HG03469 (cell line): ENCODE data around the gene CARHSP1.
A peak's percentile ranks its signal among the peaks of the same experiment; 100 is the strongest.
"Not testable (repeated sequence)": the region's sequence is repeated elsewhere in the genome, so short reads cannot be mapped to it uniquely, and the experiment has no call there.

ENCODE experiments used
- ATAC-seq: cut with Tn5 transposase; IDR thresholded peaks from one replicate; pipeline ENCODE4 v1.9.1; 2021; ENCODE audit warnings: mild to moderate bottlenecking, moderate library complexity, moderate number of reproducible peaks; ENCODE audit not compliant: unreplicated experiment

Gene CARHSP1

DNA sequence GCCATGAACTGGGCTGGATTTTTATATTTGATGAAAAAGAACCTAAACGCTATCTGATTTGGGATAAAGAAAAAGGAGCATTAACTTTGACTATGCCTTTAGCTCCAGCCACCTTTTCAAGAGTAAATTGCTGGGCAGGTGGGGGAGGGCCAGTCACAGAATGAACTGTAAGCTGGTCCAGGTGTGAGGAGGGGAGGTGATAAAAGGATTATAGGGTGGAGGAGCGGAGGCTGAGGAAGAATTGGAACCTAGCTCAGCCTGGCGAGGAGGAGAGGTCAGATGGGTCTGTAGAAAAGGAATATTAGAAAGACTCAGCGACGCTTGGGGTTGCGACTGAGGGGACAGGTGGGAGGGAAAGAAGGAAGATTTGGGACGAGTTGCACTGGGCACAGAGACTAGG, 32.0 kb downstream of the CARHSP1 start:
- ATAC-seq, result not testable (repeated sequence)

DNA sequence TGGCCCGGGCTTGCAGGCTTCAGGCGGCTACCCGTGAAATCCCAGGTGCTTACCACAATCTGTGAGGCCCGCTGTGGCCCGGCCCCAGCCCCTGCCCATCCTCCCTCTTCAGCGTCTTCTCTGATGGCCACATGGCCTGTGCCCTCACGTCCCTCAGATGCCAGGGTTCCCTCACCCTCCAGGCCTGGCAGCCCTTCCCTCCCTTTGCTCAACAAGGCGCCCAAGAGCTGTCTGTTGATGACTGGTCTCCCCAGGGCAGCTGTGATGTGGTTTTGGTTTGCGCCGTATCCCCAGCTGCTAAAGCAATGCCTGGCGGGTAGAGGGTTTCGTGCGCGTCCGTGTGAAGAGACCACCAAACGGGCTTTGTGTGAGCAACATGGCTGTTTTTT, 36.1 kb downstream of the CARHSP1 start:
- no peak for ATAC-seq

- no peak for ATAC-seq
Measured at GRCh38 chr16:8831871-8832716, 36.7 kb downstream of the CARHSP1 start.

DNA sequence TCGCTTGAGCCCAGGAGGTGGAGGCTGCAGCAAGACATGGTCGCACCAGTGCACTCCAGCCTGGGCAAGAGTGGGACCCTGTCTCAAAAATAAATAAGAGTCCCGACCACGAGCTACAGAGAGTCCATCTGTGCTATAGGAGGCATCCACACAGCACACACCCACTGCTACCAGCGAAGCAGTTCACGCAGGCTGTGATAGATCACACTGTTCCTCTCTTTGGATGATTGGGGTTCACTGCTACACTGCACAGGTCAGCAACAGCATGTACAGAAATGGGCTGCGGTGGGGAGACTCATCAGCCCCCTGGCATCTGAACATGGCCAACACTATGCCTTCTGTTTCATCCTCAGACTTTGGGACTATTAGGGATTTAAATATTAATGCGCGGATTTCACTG, 37.4 kb downstream of the CARHSP1 start:
- ATAC-seq, result no peak

DNA sequence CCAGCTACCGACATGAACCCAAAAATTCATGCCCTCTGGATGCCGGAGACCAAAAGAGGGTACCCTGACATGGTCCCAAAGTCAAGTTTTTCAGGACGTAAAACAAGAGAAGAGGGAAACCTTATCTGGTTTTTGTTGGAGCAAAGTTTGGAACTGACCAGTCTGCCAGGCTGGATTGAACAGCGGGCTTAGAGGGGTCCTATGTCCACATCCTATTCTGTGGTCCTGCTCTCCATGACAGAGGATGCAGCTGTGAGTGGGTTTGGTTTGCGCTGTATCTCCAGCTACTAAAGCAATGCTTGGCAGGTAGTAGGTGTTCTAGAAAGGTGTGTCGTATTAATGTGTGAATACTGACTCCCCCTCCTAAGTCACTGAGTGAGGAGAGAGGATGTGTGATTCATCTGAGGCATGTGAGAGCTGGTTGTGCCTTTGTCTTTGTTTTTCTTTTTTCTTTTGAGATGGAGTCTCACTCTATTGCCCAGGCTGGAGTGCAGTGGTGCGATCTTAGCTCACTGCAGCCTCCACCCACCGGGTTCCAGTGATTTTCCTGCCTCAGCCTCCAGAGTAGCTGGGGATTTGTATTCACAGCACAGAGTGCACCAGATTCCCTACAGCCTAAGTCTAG, 40.2 kb downstream of the CARHSP1 start:
- ATAC-seq, result no peak

- ATAC-seq, result no peak
Measured at GRCh38 chr16:8826278-8826879, 42.4 kb downstream of the CARHSP1 start.

DNA sequence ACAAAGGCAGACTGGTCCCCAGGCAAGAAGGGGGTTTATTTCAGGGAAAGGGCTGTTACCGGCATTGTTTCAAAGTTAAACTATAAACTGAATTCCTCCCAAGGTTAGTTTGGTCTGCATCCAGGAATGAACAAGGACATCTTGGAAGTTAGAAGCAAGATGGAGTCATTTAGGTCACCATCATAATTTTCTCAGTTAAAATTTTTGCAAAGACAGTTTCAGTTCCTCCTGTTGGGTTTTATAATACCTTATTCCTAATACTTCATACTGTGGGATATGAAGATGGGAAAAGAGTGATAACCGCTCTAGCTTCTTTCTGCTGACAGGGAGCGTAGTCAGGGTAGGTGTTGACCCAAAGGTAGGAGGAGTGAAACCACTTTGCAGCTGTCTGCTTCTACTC, 46.4 kb downstream of the CARHSP1 start:
- ATAC-seq, result no peak

DNA sequence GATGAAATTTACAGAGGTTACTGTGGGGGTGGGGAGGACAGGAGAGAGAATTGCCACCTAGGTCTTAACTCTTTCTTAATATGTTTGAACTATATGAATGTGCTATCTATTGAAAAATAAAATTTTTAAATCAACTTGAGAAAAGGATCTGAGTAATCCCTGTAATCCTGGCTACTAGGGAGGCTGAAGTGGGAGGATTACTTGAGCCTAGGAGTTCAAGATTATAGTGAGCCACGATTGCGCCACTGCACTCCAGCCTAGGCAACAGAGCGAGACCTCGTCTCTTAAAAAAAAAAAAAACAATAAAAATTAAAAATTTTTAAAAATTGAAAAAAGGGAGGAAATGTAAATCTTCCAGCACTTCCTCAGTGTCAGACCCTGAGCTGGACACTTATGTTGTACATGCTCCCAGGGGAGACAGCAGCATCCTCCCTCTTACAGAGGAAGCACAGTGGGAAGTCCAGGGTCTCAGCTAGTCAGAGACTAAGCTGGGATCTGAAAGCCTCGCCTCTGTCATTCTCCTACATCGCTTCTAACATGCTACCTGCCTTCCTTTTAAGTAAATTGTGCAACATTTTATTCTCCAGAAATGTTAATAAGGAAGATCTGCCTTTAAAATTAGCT, 49.3 kb downstream of the CARHSP1 start:
- no peak for ATAC-seq

GRCh38 chr16:8818504-8819270, 50.1 kb downstream of the CARHSP1 start:
- ATAC-seq, result peak; percentile 78

GRCh38 chr16:8816967-8817655, 51.7 kb downstream of the CARHSP1 start:
- ATAC-seq, result no peak

DNA sequence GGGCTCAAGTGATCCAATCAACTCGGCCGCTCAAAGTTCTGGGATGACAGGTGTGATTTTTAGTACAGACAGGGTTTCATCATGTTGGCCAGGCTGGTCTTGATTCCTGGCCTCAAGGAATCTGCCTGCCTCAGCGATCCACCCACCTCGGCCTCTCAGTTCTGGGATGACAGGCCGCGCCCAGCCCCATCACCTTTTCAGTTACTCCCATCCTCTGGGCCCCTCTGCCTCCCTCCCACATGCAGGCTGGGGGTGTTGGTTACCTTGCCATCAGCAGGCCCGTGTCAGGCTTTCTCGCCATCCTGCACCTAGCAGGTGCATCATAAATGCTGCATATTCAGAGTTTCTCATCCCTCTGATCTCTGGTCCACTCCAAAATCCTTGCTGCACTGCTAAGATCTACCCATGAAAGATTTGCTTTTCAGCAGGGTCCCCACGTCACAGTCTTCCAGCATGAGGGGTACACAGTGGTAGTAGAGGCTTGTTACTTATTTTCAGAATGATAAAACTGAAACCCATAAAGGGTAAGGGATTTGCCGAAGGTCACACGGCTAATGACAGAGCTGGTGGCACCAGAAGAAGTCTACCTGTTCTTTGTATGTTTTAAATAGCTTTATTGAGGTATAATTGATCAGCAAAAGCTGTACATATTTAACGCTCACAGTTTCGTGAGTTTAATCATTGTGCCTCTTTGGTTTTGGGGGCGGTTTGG, 54.6 kb downstream of the CARHSP1 start:
- no peak for ATAC-seq

DNA sequence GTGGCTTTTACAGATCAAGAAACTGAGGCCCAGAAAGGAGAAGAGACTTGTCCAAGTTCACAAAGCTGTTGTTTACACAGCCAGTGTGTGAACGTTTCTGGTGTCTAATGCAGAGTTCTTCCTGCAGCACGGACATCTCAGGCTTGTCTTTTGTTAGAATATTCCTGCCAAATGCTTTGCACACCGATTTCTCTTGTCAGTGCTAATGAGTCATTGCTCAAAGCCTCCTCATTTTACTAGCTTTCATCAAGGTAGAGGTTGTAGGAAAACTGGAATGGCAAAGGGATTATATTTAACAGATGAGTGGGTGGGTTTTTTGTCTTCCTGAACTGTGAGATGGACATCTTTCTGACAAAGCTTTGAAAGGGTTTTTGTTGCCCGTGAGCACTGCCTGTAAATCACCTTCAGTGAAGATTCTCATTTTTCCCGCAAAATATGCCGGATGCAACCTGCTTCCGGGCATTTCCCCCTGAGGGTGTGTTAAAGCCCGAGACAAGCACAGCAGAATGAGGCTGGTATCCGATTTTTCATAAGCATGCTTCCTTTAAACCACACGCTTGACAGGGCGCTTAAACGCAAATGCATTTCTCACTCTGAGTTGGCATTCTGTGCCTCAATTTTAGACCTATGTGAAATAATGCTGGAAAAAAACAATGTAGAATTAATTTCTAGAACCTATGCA, 56.5 kb downstream of the CARHSP1 start:
- no peak for ATAC-seq

- ATAC-seq, result no peak
Measured at GRCh38 chr16:8808613-8809353, 60.0 kb downstream of the CARHSP1 start.

- ATAC-seq, result no peak
Measured at GRCh38 chr16:8808009-8808408, 60.8 kb downstream of the CARHSP1 start.

- ATAC-seq, result no peak
Measured at GRCh38 chr16:8807189-8807588, 61.6 kb downstream of the CARHSP1 start.

DNA sequence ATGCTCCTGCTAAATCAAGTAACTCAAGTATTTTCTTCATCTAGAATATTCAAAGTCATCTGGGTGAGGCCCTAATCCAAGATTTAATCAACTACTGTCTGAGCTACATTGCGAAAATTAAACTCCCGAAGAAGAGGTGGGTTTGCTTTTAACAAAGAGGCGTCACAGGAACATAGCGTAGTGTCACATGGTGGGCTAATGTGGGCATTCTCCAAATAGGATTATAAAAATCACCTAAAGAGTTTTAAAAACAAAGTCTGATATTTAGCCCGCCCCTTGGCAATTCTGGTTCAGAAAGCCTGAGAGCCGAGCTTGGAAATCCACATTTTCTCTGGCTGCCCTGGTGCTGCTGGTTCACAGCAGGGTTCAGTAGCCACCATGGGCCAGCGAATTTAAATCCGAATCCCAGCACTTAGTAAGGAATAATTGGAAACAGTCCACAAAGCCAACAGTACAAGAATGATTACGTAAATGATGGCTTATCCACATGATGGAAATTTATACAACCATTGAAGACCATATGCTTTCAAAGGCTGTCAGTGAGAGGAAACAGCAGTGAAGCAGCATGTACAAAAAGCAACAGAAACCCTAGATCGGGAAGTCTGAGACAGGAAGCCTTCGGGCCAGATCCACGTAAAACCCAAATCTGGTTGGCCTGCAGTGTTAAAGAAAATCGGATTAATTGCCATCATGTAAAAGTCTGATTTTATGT, 62.4 kb downstream of the CARHSP1 start:
- no peak for ATAC-seq

DNA sequence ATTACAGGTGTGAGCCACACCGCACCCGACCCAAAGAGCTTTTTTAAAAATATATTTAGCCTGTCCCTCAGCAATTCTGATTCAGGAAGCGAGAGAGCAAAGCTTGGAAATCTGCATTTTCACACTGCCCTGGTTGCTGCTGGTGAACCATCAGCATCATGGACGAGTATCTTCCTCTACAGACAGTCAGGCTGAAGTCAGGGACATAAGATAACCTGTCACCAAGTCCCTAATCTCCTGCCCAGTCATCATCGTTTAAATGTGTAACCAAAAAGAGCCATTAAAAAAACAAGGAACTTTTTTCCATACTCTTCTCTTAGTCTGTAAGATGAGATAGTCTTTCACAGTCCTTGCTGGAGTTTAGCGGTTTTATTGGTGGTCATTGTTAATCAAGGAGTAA, 64.5 kb downstream of the CARHSP1 start:
- ATAC-seq, result no peak

DNA sequence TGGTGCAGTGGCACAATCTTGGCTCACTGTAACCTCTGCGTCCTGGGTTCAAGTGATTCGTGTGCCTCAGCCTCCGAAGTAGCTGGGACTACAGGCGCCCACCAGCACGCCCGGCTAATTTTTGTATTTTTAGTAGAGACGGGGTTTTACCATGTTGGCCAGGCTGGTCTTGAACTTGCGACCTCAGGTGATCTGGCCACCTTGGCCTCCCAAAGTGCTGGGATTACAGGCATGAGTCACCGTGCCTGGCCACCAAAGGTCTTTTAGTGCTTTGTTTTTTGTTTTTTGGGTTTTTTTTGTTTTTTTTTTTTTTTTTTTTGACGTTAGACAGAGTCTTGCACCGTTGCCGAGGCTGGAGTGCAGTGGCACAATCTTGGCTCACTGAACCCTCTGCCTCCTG, 65.1 kb downstream of the CARHSP1 start:
- not testable (repeated sequence) for ATAC-seq
